Hepatocyte (in vitro differentiated cells): Measurements from ENCODE around the gene GRID1.

Source experiments
- EZH2 ChIP-seq: fragments of 200-600 bp; sonication (generic); IDR thresholded peaks from 2 replicates; pipeline ENCODE4 v1.6.1; 2016; ENCODE audit warnings: antibody characterized with exemption, mild to moderate bottlenecking, borderline replicate concordance
- TF ChIP-seq, protein P1 (sequence below): fragments of 200-600 bp; sonication (generic); IDR thresholded peaks from 2 replicates; pipeline ENCODE4 v1.5.1; 2016; ENCODE audit warnings: antibody characterized with exemption, mild to moderate bottlenecking; ENCODE audit not compliant: poor library complexity

DNA sequence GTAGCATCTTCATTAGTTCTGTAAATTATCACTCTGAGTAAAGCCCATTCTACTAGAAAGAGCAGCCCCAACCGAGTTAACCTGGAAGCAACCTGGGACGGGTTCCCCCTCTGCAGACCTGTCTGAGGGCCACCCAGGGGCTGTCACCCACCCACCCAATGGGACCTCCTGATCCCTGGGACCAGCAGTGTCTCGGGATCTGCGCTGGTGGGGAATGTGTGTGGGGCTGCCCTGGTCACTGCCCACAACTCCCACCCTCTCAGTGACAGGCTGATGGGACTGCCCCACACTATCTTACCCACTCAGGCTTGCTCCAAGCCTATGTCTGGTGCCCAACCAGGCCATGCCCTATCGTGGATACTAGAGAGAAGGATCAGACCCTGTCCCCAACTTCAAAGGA is 215.0 kb downstream of the GRID1 start:
- TF ChIP-seq, protein P1, sequence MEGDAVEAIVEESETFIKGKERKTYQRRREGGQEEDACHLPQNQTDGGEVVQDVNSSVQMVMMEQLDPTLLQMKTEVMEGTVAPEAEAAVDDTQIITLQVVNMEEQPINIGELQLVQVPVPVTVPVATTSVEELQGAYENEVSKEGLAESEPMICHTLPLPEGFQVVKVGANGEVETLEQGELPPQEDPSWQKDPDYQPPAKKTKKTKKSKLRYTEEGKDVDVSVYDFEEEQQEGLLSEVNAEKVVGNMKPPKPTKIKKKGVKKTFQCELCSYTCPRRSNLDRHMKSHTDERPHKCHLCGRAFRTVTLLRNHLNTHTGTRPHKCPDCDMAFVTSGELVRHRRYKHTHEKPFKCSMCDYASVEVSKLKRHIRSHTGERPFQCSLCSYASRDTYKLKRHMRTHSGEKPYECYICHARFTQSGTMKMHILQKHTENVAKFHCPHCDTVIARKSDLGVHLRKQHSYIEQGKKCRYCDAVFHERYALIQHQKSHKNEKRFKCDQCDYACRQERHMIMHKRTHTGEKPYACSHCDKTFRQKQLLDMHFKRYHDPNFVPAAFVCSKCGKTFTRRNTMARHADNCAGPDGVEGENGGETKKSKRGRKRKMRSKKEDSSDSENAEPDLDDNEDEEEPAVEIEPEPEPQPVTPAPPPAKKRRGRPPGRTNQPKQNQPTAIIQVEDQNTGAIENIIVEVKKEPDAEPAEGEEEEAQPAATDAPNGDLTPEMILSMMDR, result no peak
- no peak for TF ChIP-seq EZH2
